Endometrial microvascular endothelial cells (primary cell): ENCODE data around the gene MOB3B. TPM values are rescaled to one million over a fixed set of nuclear protein-coding genes. Genes with fewer than 3 reads are reported as not detected.

Source experiments
- in situ Hi-C: cut with HindIII; loops from 2 replicates; pipeline ENCODE4 v1.10.0; 2017; ENCODE audit warnings: low sequenced_read_pairs, low pct_unique_long_range_greater_than_20kb; ENCODE audit errors: inconsistent ontology term
- total RNA-seq: library from RNA; depleted of rRNA; stranded (reverse); fragments of >200 nt; gene quantifications from one replicate; pipeline ENCODE4 v1.2.3, GENCODE V29; 2015; ENCODE audit errors: inconsistent ontology term

Gene MOB3B
- total RNA-seq, 1 donor from 2014 or later = 0.09 TPM

- in situ Hi-C loops = no loop called here
These were observed 163.8 kb downstream of the MOB3B start for GRCh38 chr9:27365707-27366376.

- in situ Hi-C loops = no loop called here
These were observed 167.0 kb downstream of the MOB3B start for GRCh38 chr9:27362447-27363210.

GRCh38 chr9:27361492-27361891, 168.1 kb downstream of the MOB3B start:
- in situ Hi-C loops = no loop called here

GRCh38 chr9:27359763-27360162, 169.9 kb downstream of the MOB3B start:
- in situ Hi-C loops = no loop called here

- in situ Hi-C loops = no loop called here
These were observed 171.6 kb downstream of the MOB3B start for GRCh38 chr9:27358007-27358406.

GRCh38 chr9:27356446-27356845, 173.2 kb downstream of the MOB3B start:
- in situ Hi-C loops = no loop called here

GRCh38 chr9:27355166-27355565, 174.4 kb downstream of the MOB3B start:
- in situ Hi-C loops = no loop called here

- in situ Hi-C loops = no loop called here
These were observed 176.0 kb downstream of the MOB3B start for GRCh38 chr9:27353474-27354229.

GRCh38 chr9:27353166-27353473, 176.5 kb downstream of the MOB3B start:
- in situ Hi-C loops = no loop called here

- in situ Hi-C loops = no loop called here
These were observed 177.0 kb downstream of the MOB3B start for GRCh38 chr9:27352457-27353165.

- in situ Hi-C loops = no loop called here
These were observed 178.2 kb downstream of the MOB3B start for GRCh38 chr9:27351438-27351837.

GRCh38 chr9:27350382-27350976, 179.1 kb downstream of the MOB3B start:
- in situ Hi-C loops = no loop called here

GRCh38 chr9:27349698-27350080, 179.9 kb downstream of the MOB3B start:
- in situ Hi-C loops = no loop called here

- in situ Hi-C loops = no loop called here
These were observed 180.6 kb downstream of the MOB3B start for GRCh38 chr9:27348785-27349697.

- in situ Hi-C loops = no loop called here
These were observed 181.7 kb downstream of the MOB3B start for GRCh38 chr9:27347889-27348288.

- in situ Hi-C loops = no loop called here
These were observed 184.8 kb downstream of the MOB3B start for GRCh38 chr9:27344776-27345175.

GRCh38 chr9:27341545-27342294, 187.9 kb downstream of the MOB3B start:
- in situ Hi-C loops = no loop called here
